Measurements from ENCODE around the gene ITGB4.

- TF ChIP-seq CTCF (IDR thresholded peaks at IDR 0.05) (no peak), POLR2AphosphoS5 (IDR thresholded peaks at IDR 0.05) (peak; percentile 73), POLR2A (IDR thresholded peaks at IDR 0.05) (peak in 1 of 2 donors; percentile 48), EP300 (IDR thresholded peaks at IDR 0.05) (no peak)
Measured at GRCh38 chr17:75784473-75785015, 63.3 kb downstream of the ITGB4 start, which contains the start of gene UNK.

All from gastroesophageal sphincter (tissue), 3 donors.